Osteocyte (in vitro differentiated cells): Measurements from ENCODE around the gene CRTC1. TPM values are rescaled to one million over a fixed set of nuclear protein-coding genes. Genes with fewer than 3 reads are reported as not detected.

ENCODE experiments used
- DNase-seq: peaks from one replicate; pipeline ENCODE4 v3.0.0; 2021; ENCODE audit warnings: mixed read lengths; ENCODE audit not compliant: unreplicated experiment; ENCODE audit errors: extremely low spot score
- H3K27ac Mint-ChIP-seq: one replicate; pipeline ENCODE4 v1.8.0; 2021; ENCODE audit warnings: mild to moderate bottlenecking, mixed read lengths; ENCODE audit not compliant: unreplicated experiment
- H3K27me3 Mint-ChIP-seq: one replicate; pipeline ENCODE4 v1.8.0; 2021; ENCODE audit warnings: mixed read lengths; ENCODE audit not compliant: unreplicated experiment
- H3K36me3 Mint-ChIP-seq: one replicate; pipeline ENCODE4 v1.8.0; 2021; ENCODE audit warnings: mixed read lengths; ENCODE audit not compliant: unreplicated experiment
- H3K4me1 Mint-ChIP-seq: one replicate; pipeline ENCODE4 v1.8.0; 2021; ENCODE audit warnings: mixed read lengths; ENCODE audit not compliant: unreplicated experiment
- H3K4me3 Mint-ChIP-seq: one replicate; pipeline ENCODE4 v1.8.0; 2021; ENCODE audit warnings: mild to moderate bottlenecking, moderate library complexity, mixed read lengths; ENCODE audit not compliant: unreplicated experiment
- H3K9me3 Mint-ChIP-seq: one replicate; pipeline ENCODE4 v1.8.0; 2021; ENCODE audit warnings: mixed read lengths; ENCODE audit not compliant: unreplicated experiment
- total RNA-seq: library from RNA; stranded (reverse); gene quantifications from 2 replicates; pipeline ENCODE4 v1.2.1, GENCODE V29; 2021
- TF ChIP-seq, protein P1 (sequence below): fragments of 200-600 bp; sonication (generic); IDR thresholded peaks from 2 replicates; pipeline ENCODE4 v1.5.0; 2021; ENCODE audit warnings: antibody characterized with exemption, mild to moderate bottlenecking, moderate library complexity

The CRTC1 gene
- total RNA-seq, 1 donor from 2014 or later: 25.7 TPM

DNA sequence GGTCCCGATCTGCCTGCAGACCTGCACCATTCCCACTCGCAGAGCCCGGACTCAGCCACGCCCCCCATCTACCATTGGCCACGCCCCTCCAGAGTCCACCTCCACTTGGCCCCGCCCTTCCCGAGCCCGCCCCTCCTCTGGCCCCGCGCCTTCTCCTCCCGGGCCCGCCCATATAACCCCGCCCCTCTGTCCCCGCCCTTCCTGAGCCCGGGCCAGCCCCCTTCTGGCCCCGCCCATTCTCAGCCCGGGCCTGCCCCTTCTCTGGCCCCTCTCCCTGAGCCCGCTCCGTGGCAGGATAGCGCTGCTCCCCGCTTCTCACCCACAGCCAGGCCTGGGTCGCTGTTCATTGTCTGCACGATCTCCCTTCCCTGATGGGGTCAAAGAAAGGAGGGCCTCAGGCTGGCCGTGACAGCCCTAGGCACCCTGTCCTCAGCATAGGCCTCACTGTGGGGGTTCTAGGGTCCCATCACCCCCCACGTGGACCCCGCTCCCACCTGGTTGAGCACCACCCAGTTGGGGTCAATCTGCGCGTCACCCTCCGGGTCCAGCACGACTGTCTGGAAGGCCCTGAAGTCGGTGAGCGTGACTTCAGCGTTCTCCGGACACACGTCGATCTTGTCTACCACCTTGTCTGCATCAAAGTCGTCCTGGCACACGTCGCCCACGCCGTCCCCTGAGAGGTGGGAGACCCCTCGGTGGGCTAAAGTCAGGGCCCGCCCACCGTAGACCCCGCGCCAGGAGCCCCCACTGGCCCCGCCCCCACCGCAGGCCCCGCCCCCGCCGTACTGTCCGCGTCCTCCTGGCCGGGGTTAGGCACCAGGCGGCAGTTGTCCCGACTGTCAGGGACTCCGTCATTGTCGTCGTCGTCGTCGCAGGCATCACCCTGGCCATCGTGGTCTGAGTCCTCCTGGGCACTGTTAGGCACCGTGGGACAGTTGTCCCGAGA lies 102.0 kb downstream of the CRTC1 start:
- Mint-ChIP-seq H3K9me3 (no peaks in the 10 kb centered on the region), H3K4me3 (no peak overlapping the region), H3K27ac (no peak overlapping the region), H3K4me1 (peaks cover 15% of the 10 kb centered on the region), H3K36me3 (no peaks in the 10 kb centered on the region), H3K27me3 (peaks cover 50% of the 10 kb centered on the region)
- TF ChIP-seq, protein P1, sequence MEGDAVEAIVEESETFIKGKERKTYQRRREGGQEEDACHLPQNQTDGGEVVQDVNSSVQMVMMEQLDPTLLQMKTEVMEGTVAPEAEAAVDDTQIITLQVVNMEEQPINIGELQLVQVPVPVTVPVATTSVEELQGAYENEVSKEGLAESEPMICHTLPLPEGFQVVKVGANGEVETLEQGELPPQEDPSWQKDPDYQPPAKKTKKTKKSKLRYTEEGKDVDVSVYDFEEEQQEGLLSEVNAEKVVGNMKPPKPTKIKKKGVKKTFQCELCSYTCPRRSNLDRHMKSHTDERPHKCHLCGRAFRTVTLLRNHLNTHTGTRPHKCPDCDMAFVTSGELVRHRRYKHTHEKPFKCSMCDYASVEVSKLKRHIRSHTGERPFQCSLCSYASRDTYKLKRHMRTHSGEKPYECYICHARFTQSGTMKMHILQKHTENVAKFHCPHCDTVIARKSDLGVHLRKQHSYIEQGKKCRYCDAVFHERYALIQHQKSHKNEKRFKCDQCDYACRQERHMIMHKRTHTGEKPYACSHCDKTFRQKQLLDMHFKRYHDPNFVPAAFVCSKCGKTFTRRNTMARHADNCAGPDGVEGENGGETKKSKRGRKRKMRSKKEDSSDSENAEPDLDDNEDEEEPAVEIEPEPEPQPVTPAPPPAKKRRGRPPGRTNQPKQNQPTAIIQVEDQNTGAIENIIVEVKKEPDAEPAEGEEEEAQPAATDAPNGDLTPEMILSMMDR: no peak
- DNase-seq: no peak

- Mint-ChIP-seq H3K27ac (no peak overlapping the region), H3K4me1 (peaks cover 15% of the 10 kb centered on the region), H3K4me3 (peak overlapping the region; percentile 54), H3K9me3 (no peaks in the 10 kb centered on the region), H3K36me3 (no peaks in the 10 kb centered on the region), H3K27me3 (peaks cover 71% of the 10 kb centered on the region)
- no peak for DNase-seq
- TF ChIP-seq, protein P1: no peak
Observed at GRCh38 chr19:18788529-18789421, 105.3 kb downstream of the CRTC1 start.

DNA sequence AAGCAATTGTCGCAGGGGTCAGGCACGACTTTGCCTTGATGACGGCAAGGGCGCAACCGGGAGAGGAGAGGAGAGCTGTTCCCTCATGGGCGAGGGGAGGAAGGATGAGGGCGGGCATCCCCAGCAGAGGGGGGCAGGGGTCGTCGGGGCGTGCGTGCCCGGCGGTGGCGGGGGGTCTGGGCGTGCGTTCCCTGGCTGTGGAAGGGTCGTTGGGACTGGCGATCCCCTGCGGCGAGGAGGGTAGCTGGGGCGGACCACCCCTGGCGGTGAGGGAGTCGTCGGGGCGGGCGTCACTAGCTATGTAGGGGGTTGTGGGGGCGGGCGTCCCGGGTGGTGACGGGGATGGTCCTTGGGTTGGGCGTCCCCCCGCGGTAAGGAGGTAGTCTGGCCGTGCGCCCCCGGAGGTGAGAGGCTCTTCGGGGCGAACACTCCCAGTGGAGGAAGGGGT lies 106.0 kb downstream of the CRTC1 start:
- TF ChIP-seq, protein P1: no peak
- Mint-ChIP-seq H3K4me3 (peak overlapping the region; percentile 54), H3K27me3 (peaks cover 69% of the 10 kb centered on the region), H3K27ac (no peak overlapping the region), H3K4me1 (peaks cover 15% of the 10 kb centered on the region), H3K9me3 (no peaks in the 10 kb centered on the region), H3K36me3 (no peaks in the 10 kb centered on the region)
- DNase-seq: no peak

DNA sequence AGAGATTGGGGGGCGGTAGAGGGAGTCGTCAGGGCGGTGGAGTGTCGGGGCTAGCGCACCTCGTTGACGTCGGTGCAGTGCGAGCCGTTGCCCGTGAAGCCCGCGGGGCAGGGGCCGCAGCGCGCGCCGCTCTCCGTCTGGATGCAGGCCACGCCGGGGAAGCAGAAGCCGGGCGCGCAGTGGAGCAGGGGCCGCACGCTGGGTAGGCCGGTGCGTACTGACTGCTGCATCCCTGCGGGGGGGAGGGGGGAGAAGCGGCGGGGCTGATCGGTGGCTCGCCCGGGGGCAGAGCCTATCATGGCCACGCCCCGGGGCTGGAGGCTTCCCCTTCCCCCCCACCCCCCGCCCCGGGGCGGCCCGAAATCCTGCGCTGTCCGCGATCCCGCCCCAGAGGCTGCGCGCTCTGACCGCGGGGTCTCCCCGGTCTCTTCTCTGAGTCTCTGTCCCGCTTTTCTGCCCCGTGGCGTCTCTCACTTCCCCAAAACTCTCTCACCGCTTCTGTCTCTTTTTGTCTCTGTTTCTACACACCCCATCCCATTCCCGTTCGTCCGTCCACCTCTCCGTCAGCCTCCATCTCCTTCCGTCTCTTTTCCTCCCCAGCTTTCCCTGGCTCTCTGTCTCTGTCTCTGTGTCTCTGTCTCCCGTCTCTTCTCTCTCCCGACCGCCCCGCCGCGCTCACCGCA lies 106.5 kb downstream of the CRTC1 start:
- Mint-ChIP-seq H3K4me3 (peak overlapping the region; percentile 71), H3K4me1 (peaks cover 15% of the 10 kb centered on the region), H3K9me3 (no peaks in the 10 kb centered on the region), H3K27ac (no peak overlapping the region), H3K36me3 (no peaks in the 10 kb centered on the region), H3K27me3 (peaks cover 67% of the 10 kb centered on the region)
- DNase-seq: no peak
- TF ChIP-seq, protein P1: no peak
